WTC11 (cell line): ENCODE results near the gene PHF13.

Experiments
- ATF1 ChIP-seq: sonication (generic); formaldehyde crosslinking; IDR thresholded peaks from 2 replicates; pipeline ENCODE4 v1.8.1; 2023; ENCODE audit warnings: mild to moderate bottlenecking, moderate library complexity, missing genetic modification reagents
- CREM ChIP-seq: sonication (generic); formaldehyde crosslinking; IDR thresholded peaks from 2 replicates; pipeline ENCODE4 v1.8.1; 2022; ENCODE audit warnings: mild to moderate bottlenecking, missing genetic modification reagents, moderate library complexity
- FOXJ3 ChIP-seq: sonication (generic); formaldehyde crosslinking; IDR thresholded peaks from 2 replicates; pipeline ENCODE4 v1.9.0; 2021; ENCODE audit warnings: missing genetic modification reagents, mild to moderate bottlenecking, borderline replicate concordance
- FOXK1 ChIP-seq: sonication (generic); formaldehyde crosslinking; IDR thresholded peaks from 2 replicates; pipeline ENCODE4 v1.8.0; 2022; ENCODE audit warnings: mild to moderate bottlenecking, moderate library complexity, missing genetic modification reagents
- TEAD1 ChIP-seq: sonication (generic); formaldehyde crosslinking; IDR thresholded peaks from 2 replicates; pipeline ENCODE4 v1.8.0; 2022; ENCODE audit warnings: mild to moderate bottlenecking, missing genetic modification reagents
- ZNF232 ChIP-seq: sonication (generic); formaldehyde crosslinking; IDR thresholded peaks from 2 replicates; pipeline ENCODE4 v1.8.0; 2022; ENCODE audit warnings: mild to moderate bottlenecking, missing genetic modification reagents
- TF ChIP-seq, protein P1 (sequence below): fragments of 200-600 bp; IDR thresholded peaks from 2 replicates; pipeline ENCODE4 v1.8.0; 2022; ENCODE audit warnings: antibody characterized with exemption
- TF ChIP-seq, protein P2 (sequence below): sonication (generic); formaldehyde crosslinking; IDR thresholded peaks from 2 replicates; pipeline ENCODE4 v1.8.1; 2023; ENCODE audit warnings: mild to moderate bottlenecking, missing genetic modification reagents, moderate library complexity
- TF ChIP-seq, protein P3 (sequence below): sonication (generic); formaldehyde crosslinking; IDR thresholded peaks from 2 replicates; pipeline ENCODE4 v1.8.1; 2023; ENCODE audit warnings: mild to moderate bottlenecking, missing genetic modification reagents
- TF ChIP-seq, protein P4 (sequence below): sonication (generic); formaldehyde crosslinking; IDR thresholded peaks from 2 replicates; pipeline ENCODE4 v1.8.1; 2022; ENCODE audit warnings: missing genetic modification reagents, borderline replicate concordance
- TF ChIP-seq, protein P5 (sequence below): sonication (generic); formaldehyde crosslinking; IDR thresholded peaks from 2 replicates; pipeline ENCODE4 v1.8.1; 2022; ENCODE audit warnings: low read depth, mild to moderate bottlenecking, moderate library complexity, missing genetic modification reagents, borderline replicate concordance
- TF ChIP-seq, protein P6 (sequence below): sonication (generic); formaldehyde crosslinking; IDR thresholded peaks from 2 replicates; pipeline ENCODE4 v1.8.1; 2023; ENCODE audit warnings: mild to moderate bottlenecking, missing genetic modification reagents, borderline replicate concordance
- TF ChIP-seq, protein P7 (sequence below): sonication (generic); formaldehyde crosslinking; IDR thresholded peaks from 2 replicates; pipeline ENCODE4 v1.8.1; 2023; ENCODE audit warnings: mild to moderate bottlenecking, missing genetic modification reagents, moderate library complexity
- TF ChIP-seq, protein P8 (sequence below): sonication (generic); formaldehyde crosslinking; IDR thresholded peaks from 2 replicates; pipeline ENCODE4 v1.8.0; 2022; ENCODE audit warnings: mild to moderate bottlenecking, missing genetic modification reagents

DNA sequence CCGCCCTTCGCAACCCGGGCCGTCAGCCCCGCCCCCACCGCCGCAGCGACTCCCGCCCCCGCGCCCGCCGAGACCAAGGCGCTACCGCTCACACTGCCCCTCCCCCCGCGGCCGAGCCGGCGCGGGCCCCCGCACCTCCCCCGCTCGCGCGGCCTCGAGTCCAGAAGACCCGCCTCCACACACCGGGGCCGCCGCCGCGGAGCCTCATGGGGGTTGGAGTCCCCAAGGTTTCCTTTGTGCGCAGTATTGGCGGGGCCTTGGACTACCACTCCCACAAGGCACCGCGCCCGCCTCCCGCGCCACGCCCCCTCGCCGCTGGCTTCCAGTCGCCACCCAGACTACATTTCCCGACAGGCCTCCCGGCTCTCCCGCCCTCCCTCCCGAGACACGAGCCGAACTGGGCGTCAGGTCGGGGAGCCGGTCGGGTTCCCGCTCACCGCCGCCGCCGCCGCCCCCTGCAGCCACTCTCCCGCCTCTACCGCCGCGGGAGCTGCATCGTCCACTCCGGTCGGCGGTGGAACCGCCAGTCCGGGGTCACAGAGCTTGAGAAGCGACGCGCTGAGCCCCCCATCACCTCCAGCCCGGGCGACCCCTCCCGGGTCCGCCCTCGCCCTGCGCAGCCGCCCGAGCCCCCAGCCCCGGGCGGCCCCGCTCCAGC lies at the start of gene PHF13:
- TF ChIP-seq, protein P1, sequence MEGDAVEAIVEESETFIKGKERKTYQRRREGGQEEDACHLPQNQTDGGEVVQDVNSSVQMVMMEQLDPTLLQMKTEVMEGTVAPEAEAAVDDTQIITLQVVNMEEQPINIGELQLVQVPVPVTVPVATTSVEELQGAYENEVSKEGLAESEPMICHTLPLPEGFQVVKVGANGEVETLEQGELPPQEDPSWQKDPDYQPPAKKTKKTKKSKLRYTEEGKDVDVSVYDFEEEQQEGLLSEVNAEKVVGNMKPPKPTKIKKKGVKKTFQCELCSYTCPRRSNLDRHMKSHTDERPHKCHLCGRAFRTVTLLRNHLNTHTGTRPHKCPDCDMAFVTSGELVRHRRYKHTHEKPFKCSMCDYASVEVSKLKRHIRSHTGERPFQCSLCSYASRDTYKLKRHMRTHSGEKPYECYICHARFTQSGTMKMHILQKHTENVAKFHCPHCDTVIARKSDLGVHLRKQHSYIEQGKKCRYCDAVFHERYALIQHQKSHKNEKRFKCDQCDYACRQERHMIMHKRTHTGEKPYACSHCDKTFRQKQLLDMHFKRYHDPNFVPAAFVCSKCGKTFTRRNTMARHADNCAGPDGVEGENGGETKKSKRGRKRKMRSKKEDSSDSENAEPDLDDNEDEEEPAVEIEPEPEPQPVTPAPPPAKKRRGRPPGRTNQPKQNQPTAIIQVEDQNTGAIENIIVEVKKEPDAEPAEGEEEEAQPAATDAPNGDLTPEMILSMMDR = no peak
- TF ChIP-seq FOXK1 (CRISPR knock-in tag) (0 out of 2 replicates have a peak, but pooled peaks have one; percentile 18), TEAD1 (no peak; the same call in 1 of the 2 replicates), FOXJ3 (CRISPR knock-in tag) (no peak), CREM (0 out of 2 replicates have a peak, but pooled peaks have one; percentile 14), ZNF232 (CRISPR knock-in tag) (peak; percentile 28; the same call in 1 of the 2 replicates), ATF1 (CRISPR knock-in tag) (no peak)
- TF ChIP-seq, protein P2, sequence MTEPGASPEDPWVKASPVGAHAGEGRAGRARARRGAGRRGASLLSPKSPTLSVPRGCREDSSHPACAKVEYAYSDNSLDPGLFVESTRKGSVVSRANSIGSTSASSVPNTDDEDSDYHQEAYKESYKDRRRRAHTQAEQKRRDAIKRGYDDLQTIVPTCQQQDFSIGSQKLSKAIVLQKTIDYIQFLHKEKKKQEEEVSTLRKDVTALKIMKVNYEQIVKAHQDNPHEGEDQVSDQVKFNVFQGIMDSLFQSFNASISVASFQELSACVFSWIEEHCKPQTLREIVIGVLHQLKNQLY (CRISPR knock-in tag) = no peak
- TF ChIP-seq, protein P3, sequence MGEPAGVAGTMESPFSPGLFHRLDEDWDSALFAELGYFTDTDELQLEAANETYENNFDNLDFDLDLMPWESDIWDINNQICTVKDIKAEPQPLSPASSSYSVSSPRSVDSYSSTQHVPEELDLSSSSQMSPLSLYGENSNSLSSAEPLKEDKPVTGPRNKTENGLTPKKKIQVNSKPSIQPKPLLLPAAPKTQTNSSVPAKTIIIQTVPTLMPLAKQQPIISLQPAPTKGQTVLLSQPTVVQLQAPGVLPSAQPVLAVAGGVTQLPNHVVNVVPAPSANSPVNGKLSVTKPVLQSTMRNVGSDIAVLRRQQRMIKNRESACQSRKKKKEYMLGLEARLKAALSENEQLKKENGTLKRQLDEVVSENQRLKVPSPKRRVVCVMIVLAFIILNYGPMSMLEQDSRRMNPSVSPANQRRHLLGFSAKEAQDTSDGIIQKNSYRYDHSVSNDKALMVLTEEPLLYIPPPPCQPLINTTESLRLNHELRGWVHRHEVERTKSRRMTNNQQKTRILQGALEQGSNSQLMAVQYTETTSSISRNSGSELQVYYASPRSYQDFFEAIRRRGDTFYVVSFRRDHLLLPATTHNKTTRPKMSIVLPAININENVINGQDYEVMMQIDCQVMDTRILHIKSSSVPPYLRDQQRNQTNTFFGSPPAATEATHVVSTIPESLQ (CRISPR knock-in tag) = no peak
- TF ChIP-seq, protein P4, sequence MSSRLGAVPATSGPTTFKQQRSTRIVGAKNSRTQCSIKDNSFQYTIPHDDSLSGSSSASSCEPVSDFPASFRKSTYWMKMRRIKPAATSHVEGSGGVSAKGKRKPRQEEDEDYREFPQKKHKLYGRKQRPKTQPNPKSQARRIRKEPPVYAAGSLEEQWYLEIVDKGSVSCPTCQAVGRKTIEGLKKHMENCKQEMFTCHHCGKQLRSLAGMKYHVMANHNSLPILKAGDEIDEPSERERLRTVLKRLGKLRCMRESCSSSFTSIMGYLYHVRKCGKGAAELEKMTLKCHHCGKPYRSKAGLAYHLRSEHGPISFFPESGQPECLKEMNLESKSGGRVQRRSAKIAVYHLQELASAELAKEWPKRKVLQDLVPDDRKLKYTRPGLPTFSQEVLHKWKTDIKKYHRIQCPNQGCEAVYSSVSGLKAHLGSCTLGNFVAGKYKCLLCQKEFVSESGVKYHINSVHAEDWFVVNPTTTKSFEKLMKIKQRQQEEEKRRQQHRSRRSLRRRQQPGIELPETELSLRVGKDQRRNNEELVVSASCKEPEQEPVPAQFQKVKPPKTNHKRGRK = no peak
- TF ChIP-seq, protein P5, sequence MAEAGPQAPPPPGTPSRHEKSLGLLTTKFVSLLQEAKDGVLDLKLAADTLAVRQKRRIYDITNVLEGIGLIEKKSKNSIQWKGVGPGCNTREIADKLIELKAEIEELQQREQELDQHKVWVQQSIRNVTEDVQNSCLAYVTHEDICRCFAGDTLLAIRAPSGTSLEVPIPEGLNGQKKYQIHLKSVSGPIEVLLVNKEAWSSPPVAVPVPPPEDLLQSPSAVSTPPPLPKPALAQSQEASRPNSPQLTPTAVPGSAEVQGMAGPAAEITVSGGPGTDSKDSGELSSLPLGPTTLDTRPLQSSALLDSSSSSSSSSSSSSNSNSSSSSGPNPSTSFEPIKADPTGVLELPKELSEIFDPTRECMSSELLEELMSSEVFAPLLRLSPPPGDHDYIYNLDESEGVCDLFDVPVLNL = no peak
- TF ChIP-seq, protein P6, sequence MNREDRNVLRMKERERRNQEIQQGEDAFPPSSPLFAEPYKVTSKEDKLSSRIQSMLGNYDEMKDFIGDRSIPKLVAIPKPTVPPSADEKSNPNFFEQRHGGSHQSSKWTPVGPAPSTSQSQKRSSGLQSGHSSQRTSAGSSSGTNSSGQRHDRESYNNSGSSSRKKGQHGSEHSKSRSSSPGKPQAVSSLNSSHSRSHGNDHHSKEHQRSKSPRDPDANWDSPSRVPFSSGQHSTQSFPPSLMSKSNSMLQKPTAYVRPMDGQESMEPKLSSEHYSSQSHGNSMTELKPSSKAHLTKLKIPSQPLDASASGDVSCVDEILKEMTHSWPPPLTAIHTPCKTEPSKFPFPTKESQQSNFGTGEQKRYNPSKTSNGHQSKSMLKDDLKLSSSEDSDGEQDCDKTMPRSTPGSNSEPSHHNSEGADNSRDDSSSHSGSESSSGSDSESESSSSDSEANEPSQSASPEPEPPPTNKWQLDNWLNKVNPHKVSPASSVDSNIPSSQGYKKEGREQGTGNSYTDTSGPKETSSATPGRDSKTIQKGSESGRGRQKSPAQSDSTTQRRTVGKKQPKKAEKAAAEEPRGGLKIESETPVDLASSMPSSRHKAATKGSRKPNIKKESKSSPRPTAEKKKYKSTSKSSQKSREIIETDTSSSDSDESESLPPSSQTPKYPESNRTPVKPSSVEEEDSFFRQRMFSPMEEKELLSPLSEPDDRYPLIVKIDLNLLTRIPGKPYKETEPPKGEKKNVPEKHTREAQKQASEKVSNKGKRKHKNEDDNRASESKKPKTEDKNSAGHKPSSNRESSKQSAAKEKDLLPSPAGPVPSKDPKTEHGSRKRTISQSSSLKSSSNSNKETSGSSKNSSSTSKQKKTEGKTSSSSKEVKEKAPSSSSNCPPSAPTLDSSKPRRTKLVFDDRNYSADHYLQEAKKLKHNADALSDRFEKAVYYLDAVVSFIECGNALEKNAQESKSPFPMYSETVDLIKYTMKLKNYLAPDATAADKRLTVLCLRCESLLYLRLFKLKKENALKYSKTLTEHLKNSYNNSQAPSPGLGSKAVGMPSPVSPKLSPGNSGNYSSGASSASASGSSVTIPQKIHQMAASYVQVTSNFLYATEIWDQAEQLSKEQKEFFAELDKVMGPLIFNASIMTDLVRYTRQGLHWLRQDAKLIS (CRISPR knock-in tag) = no peak
- TF ChIP-seq, protein P7, sequence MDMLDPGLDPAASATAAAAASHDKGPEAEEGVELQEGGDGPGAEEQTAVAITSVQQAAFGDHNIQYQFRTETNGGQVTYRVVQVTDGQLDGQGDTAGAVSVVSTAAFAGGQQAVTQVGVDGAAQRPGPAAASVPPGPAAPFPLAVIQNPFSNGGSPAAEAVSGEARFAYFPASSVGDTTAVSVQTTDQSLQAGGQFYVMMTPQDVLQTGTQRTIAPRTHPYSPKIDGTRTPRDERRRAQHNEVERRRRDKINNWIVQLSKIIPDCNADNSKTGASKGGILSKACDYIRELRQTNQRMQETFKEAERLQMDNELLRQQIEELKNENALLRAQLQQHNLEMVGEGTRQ = no peak; the same call in 1 of the 2 replicates
- TF ChIP-seq, protein P8, sequence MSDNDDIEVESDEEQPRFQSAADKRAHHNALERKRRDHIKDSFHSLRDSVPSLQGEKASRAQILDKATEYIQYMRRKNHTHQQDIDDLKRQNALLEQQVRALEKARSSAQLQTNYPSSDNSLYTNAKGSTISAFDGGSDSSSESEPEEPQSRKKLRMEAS (CRISPR knock-in tag) = peak; percentile 67; the same call in 1 of the 2 replicates
